SK-N-SH (cell line): ENCODE results near the gene ZNF804A. TPM values are rescaled to one million over a fixed set of nuclear protein-coding genes. Genes with fewer than 3 reads are reported as not detected.

Experiments
- CTCF ChIA-PET: fragments of 300-600, 350-600 bp; formaldehyde crosslinking; extraction: SDS; loops from one replicate; lab custom pipeline; 2021; lab: Yijun Ruan, JAX
- POLR2A ChIA-PET: fragments of 350-600 bp; sonication (Branson Sonifier 250); formaldehyde crosslinking; extraction: SDS; loops from one replicate; lab custom pipeline; 2020; ENCODE audit warnings: antibody characterized with exemption, inconsistent platforms; lab: Yijun Ruan, JAX
- DNase-seq: peaks from one replicate; pipeline ENCODE4 v3.0.0; 2012
- H2AFZ ChIP-seq: fragments of 200-600 bp; sonication (generic); 2 replicates; pipeline ENCODE4 v1.8.1; 2016; ENCODE audit warnings: antibody characterized with exemption, mild to moderate bottlenecking, low read depth
- H3F3A ChIP-seq: fragments of 200-600 bp; sonication (generic); replicated peaks from 2 replicates; pipeline ENCODE3; 2016; ENCODE audit warnings: antibody characterized with exemption, mild to moderate bottlenecking; ENCODE audit not compliant: insufficient read depth
- H3K27ac ChIP-seq, 2 experiments: fragments of 200-500 bp in 1 of 2; fragments of 200-600 bp in 1 of 2; sonication (Bioruptor generic) in 1 of 2; sonication (generic), shearing (Covaris generic) in 1 of 2; 2 replicates each; pipeline versions ENCODE4 v1.5.1 to v1.6.1; 2014 to 2016; ENCODE audit warnings: low read depth in 2 of 2, inconsistent platforms in 1 of 2, low read length in 1 of 2, mild to moderate bottlenecking in 1 of 2, mixed read lengths in 1 of 2
- H3K27me3 ChIP-seq: fragments of 200-600 bp; sonication (generic), shearing (Covaris generic); 2 replicates; pipeline ENCODE4 v1.6.1; 2016; ENCODE audit warnings: mixed run types; ENCODE audit not compliant: insufficient read depth
- H3K36me3 ChIP-seq, 2 experiments: fragments of 200-500 bp in 1 of 2; fragments of 200-600 bp in 1 of 2; sonication (Bioruptor generic) in 1 of 2; sonication (generic) in 1 of 2; replicated peaks in 1 of 2; 2 replicates each; pipeline versions ENCODE3 to v1.5.1; 2014 to 2016; ENCODE audit warnings: low read length in 1 of 2, mild to moderate bottlenecking in 1 of 2; ENCODE audit not compliant: insufficient read depth in 2 of 2, control insufficient read depth in 1 of 2
- H3K4me1 ChIP-seq, 2 experiments: fragments of 200-500 bp in 1 of 2; fragments of 200-600 bp in 1 of 2; sonication (Bioruptor generic) in 1 of 2; sonication (generic), shearing (Covaris generic) in 1 of 2; 2 replicates each; pipeline versions ENCODE4 v1.5.1 to v1.6.1; 2014 to 2016; ENCODE audit warnings: low read depth in 1 of 2, low read length in 1 of 2, mixed run types in 1 of 2; ENCODE audit not compliant: insufficient read depth in 2 of 2, control insufficient read depth in 1 of 2
- H3K4me2 ChIP-seq: fragments of 200-600 bp; sonication (generic), shearing (Covaris generic); 2 replicates; pipeline ENCODE4 v1.6.1; 2017; ENCODE audit warnings: mixed run types
- H3K4me3 ChIP-seq, 2 experiments: fragments of 200-500 bp in 1 of 2; fragments of 200-600 bp in 1 of 2; sonication (Bioruptor generic) in 1 of 2; sonication (generic), shearing (Covaris generic) in 1 of 2; 2 replicates each; pipeline versions ENCODE4 v1.5.1 to v1.8.1; 2014 to 2016; ENCODE audit warnings: low read depth in 2 of 2, inconsistent platforms in 1 of 2, low read length in 1 of 2, mild to moderate bottlenecking in 1 of 2, mixed read lengths in 1 of 2, moderate library complexity in 1 of 2
- H3K79me2 ChIP-seq: fragments of 200-600 bp; sonication (generic); 2 replicates; pipeline ENCODE4 v1.8.1; 2017; ENCODE audit warnings: mild to moderate bottlenecking; ENCODE audit not compliant: insufficient read depth
- H3K9ac ChIP-seq: fragments of 200-600 bp; sonication (generic); 2 replicates; pipeline ENCODE4 v1.6.1; 2017; ENCODE audit warnings: mixed run types
- H3K9me2 ChIP-seq: fragments of 200-600 bp; sonication (generic); 2 replicates; pipeline ENCODE4 v1.6.1; 2017; ENCODE audit warnings: mixed run types
- H3K9me3 ChIP-seq: fragments of 200-600 bp; sonication (generic); 2 replicates; pipeline ENCODE4 v1.6.1; 2017; ENCODE audit warnings: mixed run types, mild to moderate bottlenecking, moderate library complexity
- H4K20me1 ChIP-seq: fragments of 200-600 bp; sonication (generic); 2 replicates; pipeline ENCODE4 v1.6.1; 2017; ENCODE audit warnings: mild to moderate bottlenecking, mixed run types; ENCODE audit not compliant: insufficient read depth
- CHD2 ChIP-seq: fragments of 150-350 bp; IDR thresholded peaks from 2 replicates; pipeline ENCODE4 v1.6.1; 2018; ENCODE audit warnings: low read length; ENCODE audit not compliant: partially characterized antibody
- CTCF ChIP-seq: fragments of 200-600 bp; sonication (generic); IDR thresholded peaks from 2 replicates; pipeline ENCODE4 v1.6.1; 2017; ENCODE audit warnings: antibody characterized with exemption, mild to moderate bottlenecking, moderate library complexity
- ELF1 ChIP-seq: IDR thresholded peaks from 2 replicates; pipeline ENCODE4 v1.4.0; 2012
- FOXJ3 ChIP-seq: sonication (generic); formaldehyde crosslinking; IDR thresholded peaks from 2 replicates; pipeline ENCODE4 v1.5.1; 2020; ENCODE audit warnings: mild to moderate bottlenecking, missing genetic modification reagents
- FOXM1 ChIP-seq: IDR thresholded peaks from 2 replicates; pipeline ENCODE4 v1.4.0; 2012; ENCODE audit warnings: low read depth, mild to moderate bottlenecking
- GATA2 ChIP-seq: sonication (generic); formaldehyde crosslinking; IDR thresholded peaks from 2 replicates; pipeline ENCODE4 v1.5.0; 2020; ENCODE audit warnings: mild to moderate bottlenecking, missing genetic modification reagents
- IRF3 ChIP-seq: fragments of 150-350 bp; IDR thresholded peaks from 2 replicates; pipeline ENCODE4 v1.6.1; 2016; ENCODE audit warnings: mild to moderate bottlenecking, low read depth, low read length
- NFIC ChIP-seq: IDR thresholded peaks from 2 replicates; pipeline ENCODE4 v1.4.0; 2012; ENCODE audit warnings: borderline replicate concordance
- PBX3 ChIP-seq: IDR thresholded peaks from 2 replicates; pipeline ENCODE4; 2012
- POLR2AphosphoS5 ChIP-seq: IDR thresholded peaks from 2 replicates; pipeline ENCODE4 v1.6.1; 2012; ENCODE audit warnings: low read depth, low read length
- RAD21 ChIP-seq: IDR thresholded peaks from 2 replicates; pipeline ENCODE4 v1.6.1; 2012; ENCODE audit warnings: mild to moderate bottlenecking, low read length
- RCOR1 ChIP-seq: fragments of 150-350 bp; IDR thresholded peaks from 2 replicates; pipeline ENCODE4 v1.6.1; 2017; ENCODE audit warnings: antibody characterized with exemption, low read length
- RFX5 ChIP-seq: IDR thresholded peaks from 2 replicates; pipeline ENCODE4 v1.6.1; 2012; ENCODE audit warnings: mild to moderate bottlenecking, improper control_type of control experiment, low read length
- SIN3A ChIP-seq: IDR thresholded peaks from 2 replicates; pipeline ENCODE4 v1.6.1; 2012; ENCODE audit warnings: low read depth, mild to moderate bottlenecking, low read length, moderate library complexity, borderline replicate concordance
- SMC3 ChIP-seq: IDR thresholded peaks from 2 replicates; pipeline ENCODE4 v1.6.1; 2012; ENCODE audit warnings: low read depth, low read length, improper control_type of control experiment
- TEAD4 ChIP-seq: IDR thresholded peaks from 2 replicates; pipeline ENCODE4 v1.4.0; 2012; ENCODE audit warnings: mild to moderate bottlenecking, borderline replicate concordance; ENCODE audit not compliant: insufficient read depth
- USF2 ChIP-seq: fragments of 150-350 bp; IDR thresholded peaks from 2 replicates; pipeline ENCODE4 v1.6.1; 2017; ENCODE audit warnings: antibody characterized with exemption, low read length, low read depth, borderline replicate concordance
- ZBTB33 ChIP-seq: IDR thresholded peaks from 2 replicates; pipeline ENCODE4 v1.4.0; 2012; ENCODE audit warnings: low read depth, borderline replicate concordance
- WGBS: methylation state at CpG from one replicate; pipeline ENCODE4 v1.1.6; 2017; ENCODE audit warnings: low lambda C conversion rate; 5-methylcytosine and 5-hydroxymethylcytosine counted together
- polyA plus RNA-seq, 3 experiments: library from polyadenylated mRNA; depleted of rRNA; stranded (reverse); fragments of >200 nt; gene quantifications; 2 replicates each; pipeline ENCODE4 v1.2.3, GENCODE V29; 2012

ZNF804A gene
- polyA plus RNA-seq, 1 of the 3 experiments (the other 2 are of a cell fraction) = 0.02 TPM

- Histone ChIP-seq H4K20me1 (no peaks in the 10 kb centered on the region), H3K36me3 (no peaks in the 10 kb centered on the region)
These were observed 144.8 kb downstream of the ZNF804A start for GRCh38 chr2:184743096-184743495.

More at GRCh38 chr2:184743096-184743495, 144.8 kb downstream of the ZNF804A start:
- no peaks in the 10 kb centered on the region for H3K79me2 ChIP-seq
- H3K4me3 ChIP-seq = no peak overlapping the region
- H3K9me2 ChIP-seq = no peaks in the 10 kb centered on the region
- H3K27me3 ChIP-seq = no peaks in the 10 kb centered on the region
- no peak overlapping the region for H2AFZ ChIP-seq
- no peak overlapping the region for H3K9ac ChIP-seq
- DNase-seq = no peak
- ChIA-PET CTCF (no interaction called here), POLR2A (no interaction called here)
- no peaks in the 10 kb centered on the region for H3K9me3 ChIP-seq
- no peaks in the 10 kb centered on the region; a peak in 1 of 4 replicates for H3K4me1 ChIP-seq
- no peak overlapping the region for H3K27ac ChIP-seq
- no peaks in the 10 kb centered on the region for H3F3A ChIP-seq
- H3K4me2 ChIP-seq = no peak overlapping the region
- WGBS = 88% methylated on average over 1 of the region's 1 CpG
- TF ChIP-seq ZBTB33 (no peak), ELF1 (no peak), PBX3 (no peak), RAD21 (no peak), USF2 (no peak), IRF3 (no peak), GATA2 (CRISPR knock-in tag) (no peak), POLR2AphosphoS5 (no peak), TEAD4 (no peak), FOXM1 (no peak), SIN3A (no peak), SMC3 (no peak), CHD2 (no peak), CTCF (no peak), NFIC (no peak), FOXJ3 (CRISPR knock-in tag) (no peak), RFX5 (no peak), RCOR1 (no peak)
